NOMO-1 (cell line): ENCODE measurements around the gene TIAM1.

Experiments
- DNase-seq, 2 experiments: peaks; one replicate each; lab custom pipeline; 2025; ENCODE audit not compliant: unreplicated experiment in 2 of 2; lab: John Stamatoyannopoulos, UW

Gene TIAM1

GRCh38 chr21:31288191-31288590 is 55.9 kb downstream of the TIAM1 start:
- no peak for DNase-seq

GRCh38 chr21:31287201-31287600 is 56.9 kb downstream of the TIAM1 start:
- no peak for DNase-seq

GRCh38 chr21:31286621-31287020 is 57.4 kb downstream of the TIAM1 start:
- no peak for DNase-seq

GRCh38 chr21:31284797-31285397 is 59.2 kb downstream of the TIAM1 start:
- no peak for DNase-seq

GRCh38 chr21:31283025-31283424 is 61.0 kb downstream of the TIAM1 start:
- DNase-seq, result no peak

GRCh38 chr21:31282095-31282709 is 61.9 kb downstream of the TIAM1 start:
- no peak for DNase-seq

- no peak for DNase-seq
These were observed 62.5 kb downstream of the TIAM1 start for GRCh38 chr21:31281561-31281960.

GRCh38 chr21:31279986-31280385 is 64.1 kb downstream of the TIAM1 start:
- no peak for DNase-seq

- no peak for DNase-seq
These were observed 64.8 kb downstream of the TIAM1 start for GRCh38 chr21:31279214-31279613.

GRCh38 chr21:31278511-31279130 is 65.4 kb downstream of the TIAM1 start:
- no peak for DNase-seq

GRCh38 chr21:31276663-31277062 is 67.4 kb downstream of the TIAM1 start:
- DNase-seq, result no peak

GRCh38 chr21:31275901-31276300 is 68.2 kb downstream of the TIAM1 start:
- no peak for DNase-seq

- DNase-seq, result no peak
These were observed 70.8 kb downstream of the TIAM1 start for GRCh38 chr21:31273278-31273677.

GRCh38 chr21:31268090-31268489 is 76.0 kb downstream of the TIAM1 start:
- no peak for DNase-seq

GRCh38 chr21:31267644-31268043 is 76.4 kb downstream of the TIAM1 start:
- no peak for DNase-seq

- DNase-seq, result no peak
These were observed 77.8 kb downstream of the TIAM1 start for GRCh38 chr21:31266241-31266640.

GRCh38 chr21:31265366-31266013 is 78.6 kb downstream of the TIAM1 start:
- no peak for DNase-seq

- no peak for DNase-seq
These were observed 79.5 kb downstream of the TIAM1 start for GRCh38 chr21:31264574-31264973.

GRCh38 chr21:31262728-31263127 is 81.3 kb downstream of the TIAM1 start:
- DNase-seq, result no peak

GRCh38 chr21:31261759-31262158 is 82.3 kb downstream of the TIAM1 start:
- no peak for DNase-seq

- DNase-seq, result no peak
These were observed 83.3 kb downstream of the TIAM1 start for GRCh38 chr21:31260790-31261189.

- no peak for DNase-seq
These were observed 86.0 kb downstream of the TIAM1 start for GRCh38 chr21:31258073-31258472.
